HG03097 (cell line): ENCODE data around the gene RAB26.

Source experiments
- ATAC-seq: cut with Tn5 transposase; IDR thresholded peaks from one replicate; pipeline ENCODE4 v1.9.1; 2021; ENCODE audit not compliant: unreplicated experiment, low FRiP score

The RAB26 gene

GRCh38 chr16:2157480-2158261 lies 9.2 kb downstream of the RAB26 start:
- no peak for ATAC-seq

- ATAC-seq = no peak
These were observed 9.8 kb downstream of the RAB26 start for GRCh38 chr16:2158262-2158638.

- no peak for ATAC-seq
These were observed 10.9 kb downstream of the RAB26 start for GRCh38 chr16:2159175-2159838.

GRCh38 chr16:2160915-2161551 lies 12.6 kb downstream of the RAB26 start:
- ATAC-seq = no peak

- ATAC-seq = no peak
These were observed 13.5 kb downstream of the RAB26 start for GRCh38 chr16:2161911-2162310.

- no peak for ATAC-seq
These were observed 14.3 kb downstream of the RAB26 start for GRCh38 chr16:2162676-2163118.

- no peak for ATAC-seq
These were observed 14.9 kb downstream of the RAB26 start for GRCh38 chr16:2163211-2163881.

GRCh38 chr16:2165861-2166260 lies 17.4 kb downstream of the RAB26 start:
- ATAC-seq = no peak

- ATAC-seq = no peak
These were observed 18.0 kb downstream of the RAB26 start for GRCh38 chr16:2166263-2167067.

GRCh38 chr16:2167068-2167638 lies 18.7 kb downstream of the RAB26 start:
- ATAC-seq = no peak

- ATAC-seq = no peak
These were observed 21.7 kb downstream of the RAB26 start for GRCh38 chr16:2170080-2170479.

GRCh38 chr16:2170587-2171435 lies 22.4 kb downstream of the RAB26 start:
- ATAC-seq = no peak

GRCh38 chr16:2171601-2172178 lies 23.3 kb downstream of the RAB26 start:
- no peak for ATAC-seq

- no peak for ATAC-seq
These were observed 24.4 kb downstream of the RAB26 start for GRCh38 chr16:2172688-2173335.

- no peak for ATAC-seq
These were observed 24.9 kb downstream of the RAB26 start for GRCh38 chr16:2173366-2173765.

- no peak for ATAC-seq
These were observed 25.5 kb downstream of the RAB26 start for GRCh38 chr16:2173916-2174315.

- ATAC-seq = no peak
These were observed 26.1 kb downstream of the RAB26 start for GRCh38 chr16:2174396-2175131.

GRCh38 chr16:2175454-2175853 lies 27.0 kb downstream of the RAB26 start:
- no peak for ATAC-seq
